ENCODE results near the gene ATP9B.

DNA sequence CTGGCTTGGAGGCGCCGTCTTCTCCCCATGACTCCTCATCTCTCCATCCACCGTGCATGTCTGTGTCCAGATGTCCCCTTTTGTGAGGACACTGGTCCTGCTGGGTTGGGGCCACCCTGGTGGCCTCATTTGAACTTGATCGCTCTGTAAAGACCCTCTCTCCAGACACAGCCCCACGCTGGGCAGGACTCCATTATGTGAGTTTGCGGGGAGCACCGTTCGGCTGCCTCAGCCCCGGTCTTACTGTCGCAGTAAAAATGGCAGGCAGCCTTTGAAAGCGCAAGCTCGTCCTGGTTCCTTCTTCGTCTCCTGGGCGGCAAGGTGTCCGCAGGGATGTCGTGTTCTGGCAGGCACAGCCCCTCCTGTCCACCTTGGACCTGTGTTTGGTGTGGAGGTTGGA, 344.2 kb downstream of the ATP9B start:
- TF ChIP-seq, protein P1, sequence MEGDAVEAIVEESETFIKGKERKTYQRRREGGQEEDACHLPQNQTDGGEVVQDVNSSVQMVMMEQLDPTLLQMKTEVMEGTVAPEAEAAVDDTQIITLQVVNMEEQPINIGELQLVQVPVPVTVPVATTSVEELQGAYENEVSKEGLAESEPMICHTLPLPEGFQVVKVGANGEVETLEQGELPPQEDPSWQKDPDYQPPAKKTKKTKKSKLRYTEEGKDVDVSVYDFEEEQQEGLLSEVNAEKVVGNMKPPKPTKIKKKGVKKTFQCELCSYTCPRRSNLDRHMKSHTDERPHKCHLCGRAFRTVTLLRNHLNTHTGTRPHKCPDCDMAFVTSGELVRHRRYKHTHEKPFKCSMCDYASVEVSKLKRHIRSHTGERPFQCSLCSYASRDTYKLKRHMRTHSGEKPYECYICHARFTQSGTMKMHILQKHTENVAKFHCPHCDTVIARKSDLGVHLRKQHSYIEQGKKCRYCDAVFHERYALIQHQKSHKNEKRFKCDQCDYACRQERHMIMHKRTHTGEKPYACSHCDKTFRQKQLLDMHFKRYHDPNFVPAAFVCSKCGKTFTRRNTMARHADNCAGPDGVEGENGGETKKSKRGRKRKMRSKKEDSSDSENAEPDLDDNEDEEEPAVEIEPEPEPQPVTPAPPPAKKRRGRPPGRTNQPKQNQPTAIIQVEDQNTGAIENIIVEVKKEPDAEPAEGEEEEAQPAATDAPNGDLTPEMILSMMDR (conservative IDR thresholded peaks at IDR 0.05 in 1 of 2, IDR thresholded peaks at IDR 0.05 in 1 of 2; ENCODE audit: extremely low read depth in 1 of 2, insufficient read depth in 1 of 2, low read depth in 1 of 2, low read length in 2 of 2), result no peak
- TF ChIP-seq EZH2 (IDR thresholded peaks at IDR 0.05; ENCODE audit: borderline replicate concordance, low read length), result no peak
